ENCODE measurements around the gene LGALS3. TPM values are rescaled to one million over a fixed set of nuclear protein-coding genes. Genes with fewer than 3 reads are reported as not detected.
"Not testable (repeated sequence)": the region's sequence is repeated elsewhere in the genome, so short reads cannot be mapped to it uniquely, and the experiment has no call there.

Gene LGALS3
- total RNA-seq = 11.1 and 12.2 TPM in 2 replicates

DNA sequence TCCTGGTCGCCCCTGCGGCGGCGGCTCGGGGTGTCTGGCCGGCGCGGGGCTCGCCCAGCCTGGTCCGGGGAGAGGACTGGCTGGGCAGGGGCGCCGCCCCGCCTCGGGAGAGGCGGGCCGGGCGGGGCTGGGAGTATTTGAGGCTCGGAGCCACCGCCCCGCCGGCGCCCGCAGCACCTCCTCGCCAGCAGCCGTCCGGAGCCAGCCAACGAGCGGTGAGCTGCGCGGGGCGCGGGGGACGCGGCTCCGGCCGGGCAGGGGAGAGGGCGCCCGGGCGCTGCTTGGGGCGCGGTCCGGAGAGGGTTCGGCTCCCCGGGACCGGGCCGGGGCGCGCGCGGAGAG, at the start of gene LGALS3:
TSS of gene LGALS3 (plus strand) at position 167 of the 342 bp plus-strand sequence. CDS start 8,122 bp downstream, outside the sequence.
- no peaks in the 10 kb centered on the region for H3K9me3 Mint-ChIP-seq
- DNase-seq = peak; percentile 85
- intact Hi-C loops (cut with micrococcal nuclease) = loop anchor here (1.0 kb wide), 1 partner anchor 26 kb away; no protein-coding TSS in a partner anchor
- H3K27ac Mint-ChIP-seq = peak within 1 kb of the TSS; percentile 77
- H3K27me3 Mint-ChIP-seq = peaks cover 22% of the 10 kb centered on the region
- peaks cover 6% of the 10 kb centered on the region for H3K36me3 Mint-ChIP-seq (ENCODE audit: low read depth)
- H3K4me1 Mint-ChIP-seq = peaks cover 31% of the 10 kb centered on the region
- H3K4me3 Mint-ChIP-seq = peak within 1 kb of the TSS; percentile 82

DNA sequence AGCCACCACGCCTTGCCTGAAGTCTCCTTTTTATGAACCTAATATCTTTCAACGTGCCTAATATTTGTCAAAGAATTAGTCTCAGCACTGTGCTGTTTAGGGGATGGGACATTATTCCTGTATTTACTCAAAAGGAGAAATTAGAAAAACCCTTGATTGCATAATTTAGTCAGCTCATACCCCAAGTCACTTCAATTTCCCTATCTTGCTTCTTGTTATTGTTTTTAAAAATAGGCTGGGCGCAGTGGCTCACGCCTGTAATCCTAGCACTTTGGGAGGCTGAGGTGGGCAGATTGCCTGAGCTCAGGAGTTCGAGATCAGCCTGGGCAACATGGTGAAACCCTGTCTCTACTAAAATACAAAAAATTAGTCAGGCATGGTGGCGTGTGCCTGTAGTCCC, 49.1 kb upstream of the LGALS3 start:
- intact Hi-C loops (cut with micrococcal nuclease); H3K9me3 Mint-ChIP-seq; H3K4me3 Mint-ChIP-seq; H3K27ac Mint-ChIP-seq; H3K36me3 Mint-ChIP-seq (ENCODE audit: low read depth); H3K27me3 Mint-ChIP-seq; DNase-seq; H3K4me1 Mint-ChIP-seq: not testable (repeated sequence)

DNA sequence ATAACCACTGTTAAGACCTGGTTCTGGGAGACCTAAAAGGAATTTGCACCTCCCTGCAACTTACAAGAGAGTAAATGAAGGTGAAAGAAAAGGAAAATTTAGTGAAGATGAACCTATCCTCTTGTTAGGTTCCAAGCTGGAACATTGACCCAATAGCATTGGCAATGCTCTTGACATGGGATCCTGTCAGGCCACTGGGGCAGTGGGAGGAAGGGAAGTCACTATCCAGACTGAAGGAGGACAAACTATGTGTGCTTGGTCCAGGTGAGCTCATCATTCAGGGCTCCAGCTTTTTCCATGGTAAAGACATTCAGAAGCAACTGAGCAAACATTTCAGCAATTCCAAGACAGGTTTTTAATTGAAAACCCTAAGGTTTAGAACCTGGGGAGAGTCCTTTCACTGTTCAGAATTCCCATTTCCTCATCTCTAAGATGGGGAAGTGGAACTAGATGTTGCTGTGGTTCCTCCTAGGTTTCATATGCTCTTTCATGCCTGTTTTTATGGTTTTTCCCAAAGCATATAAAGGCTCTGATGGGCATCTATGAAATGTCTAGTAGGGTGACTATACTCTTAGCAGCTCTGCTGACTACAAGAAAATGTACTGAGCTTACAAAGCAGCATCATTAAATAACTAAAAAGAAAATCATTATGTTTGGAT, 44.5 kb upstream of the LGALS3 start:
- Mint-ChIP-seq H3K27ac (no peak overlapping the region), H3K4me1 (peaks cover 2% of the 10 kb centered on the region)

DNA sequence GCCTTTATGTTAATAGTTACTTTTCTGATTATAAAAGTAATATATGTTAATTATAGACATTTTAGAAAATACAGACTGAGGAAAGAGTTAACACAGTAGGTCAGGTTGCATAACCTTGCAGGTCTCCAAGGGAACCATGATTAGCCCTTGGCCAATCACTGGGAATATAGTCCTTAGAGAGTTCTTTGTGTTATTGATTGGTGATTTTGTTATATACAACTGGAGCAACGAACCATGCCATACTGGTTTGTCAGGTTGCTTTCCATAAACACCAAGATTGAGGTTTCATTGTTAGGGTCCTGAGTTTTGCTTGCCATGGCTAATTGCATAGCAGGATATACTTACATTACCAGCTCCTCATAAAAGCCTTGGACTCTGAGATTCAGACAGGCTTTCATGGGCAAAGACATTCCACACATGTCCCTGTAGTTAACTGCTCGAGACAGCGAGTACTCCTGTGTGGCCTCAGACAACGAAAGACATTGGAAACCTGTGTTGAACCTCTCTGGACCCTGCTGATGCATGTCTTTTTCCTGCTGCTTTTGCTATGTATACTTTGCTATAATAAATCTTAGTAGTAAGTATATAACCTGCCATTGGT, 43.9 kb upstream of the LGALS3 start:
- H3K27ac Mint-ChIP-seq = no peak overlapping the region
- no peak overlapping the region for H3K4me3 Mint-ChIP-seq
- peaks cover 9% of the 10 kb centered on the region for H3K27me3 Mint-ChIP-seq
- no peak for DNase-seq
- H3K36me3 Mint-ChIP-seq (ENCODE audit: low read depth) = no peaks in the 10 kb centered on the region
- peaks cover 2% of the 10 kb centered on the region for H3K4me1 Mint-ChIP-seq
- no peaks in the 10 kb centered on the region for H3K9me3 Mint-ChIP-seq
- intact Hi-C loops (cut with micrococcal nuclease) = no loop called here

More for the DNA sequence above, 44.5 kb upstream of the LGALS3 start:
- Mint-ChIP-seq H3K4me3 (no peak overlapping the region), H3K27me3 (peaks cover 9% of the 10 kb centered on the region), H3K36me3 (ENCODE audit: low read depth) (no peaks in the 10 kb centered on the region), H3K9me3 (no peaks in the 10 kb centered on the region)
- DNase-seq = no peak
- intact Hi-C loops (cut with micrococcal nuclease) = no loop called here

GRCh38 chr14:55086938-55087337, 42.1 kb upstream of the LGALS3 start:
- H3K4me3 Mint-ChIP-seq = no peak overlapping the region
- H3K9me3 Mint-ChIP-seq = no peaks in the 10 kb centered on the region
- intact Hi-C loops (cut with micrococcal nuclease) = no loop called here
- DNase-seq = no peak
- H3K27me3 Mint-ChIP-seq = peaks cover 11% of the 10 kb centered on the region
- H3K4me1 Mint-ChIP-seq = peaks cover 3% of the 10 kb centered on the region
- no peak overlapping the region for H3K27ac Mint-ChIP-seq
- no peaks in the 10 kb centered on the region for H3K36me3 Mint-ChIP-seq (ENCODE audit: low read depth)

- no peak overlapping the region for H3K27ac Mint-ChIP-seq
- H3K4me1 Mint-ChIP-seq = peaks cover 8% of the 10 kb centered on the region
- intact Hi-C loops (cut with micrococcal nuclease) = loop anchor here (2.0 kb wide), 1 partner anchor 42 kb away; no protein-coding TSS in a partner anchor
- DNase-seq = no peak
- no peaks in the 10 kb centered on the region for H3K9me3 Mint-ChIP-seq
- H3K36me3 Mint-ChIP-seq (ENCODE audit: low read depth) = no peaks in the 10 kb centered on the region
- H3K4me3 Mint-ChIP-seq = no peak overlapping the region
- peaks cover 11% of the 10 kb centered on the region for H3K27me3 Mint-ChIP-seq
Measured at GRCh38 chr14:55088356-55088755, 40.7 kb upstream of the LGALS3 start.

DNA sequence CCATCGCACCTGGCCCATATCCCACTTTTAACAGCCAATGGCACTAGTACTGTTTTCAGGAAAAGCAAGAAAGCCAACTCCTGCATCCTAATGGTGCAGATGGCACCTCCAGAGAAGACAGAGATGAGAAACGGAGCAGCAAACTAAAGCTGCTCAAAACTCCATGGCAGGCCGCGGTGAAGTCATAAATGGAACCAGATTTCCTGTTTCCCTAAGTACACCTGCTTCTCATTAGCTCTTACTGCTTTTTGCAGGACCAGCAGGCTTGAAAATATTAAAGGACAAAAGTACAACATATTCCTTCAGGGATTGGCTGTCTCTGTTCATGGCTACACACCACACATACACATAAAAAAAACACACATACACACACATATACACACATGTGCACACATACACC, 36.7 kb upstream of the LGALS3 start:
- no peaks in the 10 kb centered on the region for H3K9me3 Mint-ChIP-seq
- peaks cover 12% of the 10 kb centered on the region for H3K4me1 Mint-ChIP-seq
- no peak overlapping the region for H3K27ac Mint-ChIP-seq
- no peaks in the 10 kb centered on the region for H3K36me3 Mint-ChIP-seq (ENCODE audit: low read depth)
- no peak overlapping the region for H3K4me3 Mint-ChIP-seq
- intact Hi-C loops (cut with micrococcal nuclease) = no loop called here
- H3K27me3 Mint-ChIP-seq = peaks cover 6% of the 10 kb centered on the region
- DNase-seq = no peak

DNA sequence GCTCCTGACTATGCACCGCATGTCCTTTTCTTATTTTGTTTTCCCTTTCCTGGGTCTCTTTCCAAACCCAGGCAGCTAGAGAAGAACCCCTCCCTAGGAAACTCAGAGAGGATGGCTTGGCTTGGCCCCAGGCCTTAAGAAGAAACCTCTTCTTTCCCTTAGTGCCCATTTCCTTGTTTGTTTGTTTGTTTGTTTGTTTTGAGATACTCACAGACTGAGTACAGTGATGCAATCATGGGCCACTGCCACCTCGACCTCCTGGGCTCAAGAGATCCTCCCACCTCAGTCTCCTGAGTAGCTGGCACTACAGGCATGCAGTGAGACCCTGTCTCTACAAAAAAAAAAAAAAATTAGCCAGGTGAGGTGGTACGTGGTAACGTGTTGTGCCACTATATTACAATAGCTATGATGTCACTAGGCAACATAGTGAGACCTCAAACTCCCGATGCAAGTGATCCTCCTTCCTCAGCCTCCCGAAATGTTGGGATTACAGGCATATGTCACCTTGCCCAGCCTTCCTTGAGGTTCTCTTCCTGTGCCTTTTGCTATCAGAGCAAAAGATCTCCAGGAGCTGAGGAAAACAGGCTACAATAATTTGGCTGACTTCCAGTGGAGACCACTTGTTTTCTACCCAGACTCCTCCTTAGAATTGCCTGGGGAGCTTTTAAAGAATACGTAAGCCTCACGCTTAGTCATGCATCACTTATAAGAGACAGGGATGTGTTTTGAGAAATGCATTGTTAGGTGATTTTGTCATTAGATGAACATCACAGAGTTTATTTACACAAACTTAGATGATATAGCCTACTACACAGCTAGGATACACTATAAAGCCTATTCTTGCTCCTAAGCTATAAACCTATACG, 34.5 kb upstream of the LGALS3 start:
- intact Hi-C loops (cut with micrococcal nuclease) = no loop called here
- Mint-ChIP-seq H3K27ac (no peak overlapping the region), H3K27me3 (peaks cover 2% of the 10 kb centered on the region), H3K36me3 (ENCODE audit: low read depth) (peaks cover 4% of the 10 kb centered on the region), H3K4me1 (peaks cover 25% of the 10 kb centered on the region), H3K4me3 (no peak overlapping the region), H3K9me3 (no peaks in the 10 kb centered on the region)
- DNase-seq = no peak

GRCh38 chr14:55097881-55098560, 31.0 kb upstream of the LGALS3 start:
- H3K4me3 Mint-ChIP-seq = peak overlapping the region; percentile 41
- DNase-seq = peak; percentile 82
- H3K4me1 Mint-ChIP-seq = peaks cover 37% of the 10 kb centered on the region
- H3K27me3 Mint-ChIP-seq = no peaks in the 10 kb centered on the region
- H3K9me3 Mint-ChIP-seq = no peaks in the 10 kb centered on the region
- intact Hi-C loops (cut with micrococcal nuclease) = no loop called here
- peak overlapping the region; percentile 88 for H3K27ac Mint-ChIP-seq
- H3K36me3 Mint-ChIP-seq (ENCODE audit: low read depth) = peaks cover 4% of the 10 kb centered on the region

DNA sequence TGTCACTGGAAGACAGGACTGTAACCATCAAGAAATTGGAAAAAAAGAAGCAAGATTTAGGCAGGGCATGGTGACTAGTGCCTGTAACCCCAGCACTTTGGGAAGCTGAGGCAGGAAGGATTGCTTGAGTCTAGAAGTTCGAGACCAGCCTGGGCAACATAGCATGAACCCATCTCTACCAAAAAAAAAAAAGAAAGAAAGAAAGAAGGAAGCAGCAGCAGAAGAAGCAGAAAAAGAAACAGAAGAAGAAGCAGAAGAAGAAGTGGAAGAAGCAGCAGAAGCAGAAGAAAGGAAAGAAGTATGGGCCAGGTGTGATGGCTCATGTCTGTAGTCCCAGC, 30.5 kb upstream of the LGALS3 start:
- peaks cover 41% of the 10 kb centered on the region for H3K4me1 Mint-ChIP-seq
- peaks cover 4% of the 10 kb centered on the region for H3K36me3 Mint-ChIP-seq (ENCODE audit: low read depth)
- no peaks in the 10 kb centered on the region for H3K9me3 Mint-ChIP-seq
- H3K27me3 Mint-ChIP-seq = no peaks in the 10 kb centered on the region
- peak overlapping the region; percentile 88 for H3K27ac Mint-ChIP-seq
- DNase-seq = no peak
- peak overlapping the region; percentile 41 for H3K4me3 Mint-ChIP-seq
- intact Hi-C loops (cut with micrococcal nuclease) = no loop called here

DNA sequence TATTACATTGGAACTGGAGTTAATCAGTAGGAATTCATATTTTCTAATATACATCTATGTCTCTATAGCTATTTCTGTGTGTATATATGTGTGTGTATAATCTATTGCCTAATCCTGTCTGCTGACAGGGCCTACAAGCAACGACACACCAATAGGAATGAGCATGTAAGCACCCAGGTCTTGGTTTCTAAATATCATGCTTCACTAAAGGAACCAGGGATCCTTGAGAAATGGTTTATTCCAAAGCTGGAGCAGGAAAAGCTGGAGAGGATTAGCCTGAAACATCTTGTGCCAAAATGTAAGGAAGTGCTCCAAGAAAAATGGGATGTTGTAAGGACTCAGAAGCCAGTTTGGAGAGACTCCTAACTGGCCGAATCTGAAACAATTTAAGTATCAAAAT, 29.3 kb upstream of the LGALS3 start:
- Mint-ChIP-seq H3K36me3 (ENCODE audit: low read depth) (peaks cover 14% of the 10 kb centered on the region), H3K4me1 (peaks cover 49% of the 10 kb centered on the region), H3K4me3 (no peak overlapping the region), H3K9me3 (peaks cover 8% of the 10 kb centered on the region), H3K27ac (peak overlapping the region; percentile 17), H3K27me3 (no peaks in the 10 kb centered on the region)
- DNase-seq = no peak
- intact Hi-C loops (cut with micrococcal nuclease) = loop anchor here (10.0 kb wide), 3 partner anchors 175 to 335 kb away; partner anchors contain the start of gene FBXO34

- peaks cover 12% of the 10 kb centered on the region for H3K9me3 Mint-ChIP-seq
- intact Hi-C loops (cut with micrococcal nuclease) = loop anchor here (2.0 to 10.0 kb wide), 4 partner anchors 51 to 333 kb away; partner anchors contain the start of genes FBXO34 and MAPK1IP1L
- peaks cover 17% of the 10 kb centered on the region for H3K36me3 Mint-ChIP-seq (ENCODE audit: low read depth)
- no peak for DNase-seq
- no peaks in the 10 kb centered on the region for H3K27me3 Mint-ChIP-seq
- peak overlapping the region; percentile 49 for H3K27ac Mint-ChIP-seq
- H3K4me3 Mint-ChIP-seq = no peak overlapping the region
- H3K4me1 Mint-ChIP-seq = peaks cover 49% of the 10 kb centered on the region
Measured at GRCh38 chr14:55101698-55102097, 27.4 kb upstream of the LGALS3 start.

GRCh38 chr14:55102141-55102621, 26.9 kb upstream of the LGALS3 start:
- intact Hi-C loops (cut with micrococcal nuclease) = loop anchor here (2.0 to 10.0 kb wide), 4 partner anchors 51 to 333 kb away; partner anchors contain the start of genes FBXO34 and MAPK1IP1L
- Mint-ChIP-seq H3K27ac (peak overlapping the region; percentile 94), H3K9me3 (peaks cover 12% of the 10 kb centered on the region), H3K4me1 (peaks cover 46% of the 10 kb centered on the region), H3K36me3 (ENCODE audit: low read depth) (peaks cover 17% of the 10 kb centered on the region), H3K27me3 (no peaks in the 10 kb centered on the region), H3K4me3 (peak overlapping the region; percentile 73)
- DNase-seq = peak; percentile 84

Measured in activated CD4-positive, alpha-beta T cell treated with anti-CD3 and anti-CD28 coated beads, Interleukin-2, amount 10 ng/mL, durations not matched to agents 24 days and 14 days (primary cell).